Heart left ventricle (tissue), 13 donors: ENCODE measurements around the gene RACK1.

Experiments used
- CTCF ChIP-seq, 12 donors: fragments of 200-600 bp; sonication (generic) in 4 of 12; IDR thresholded peaks; one replicate each; pipeline versions ENCODE4 v1.5.0 to v1.8.0; 2018 to 2022; ENCODE audit warnings: antibody characterized with exemption in 12 of 12, mild to moderate bottlenecking in 5 of 12
- POLR2A ChIP-seq, 2 donors: fragments of 450-650 bp; IDR thresholded peaks; one replicate each; pipeline ENCODE4 v1.6.1; 2017; ENCODE audit warnings: antibody characterized with exemption in 2 of 2, mild to moderate bottlenecking in 2 of 2, moderate library complexity in 2 of 2
- donor health status: ischemic (EF 13 %, LVEDD 7.1; RV severe dilation, severe dysfunction).
- donor health status: DM: no; HTN: yes; CAD: no.
- donor health status: DM: no; HTN: no; CAD: no.
- donor health status: ischemic (EF 25% LVEDD 6.9; RV normal size, moderate dysfunction).
- donor health status: ischemic (EF 25% LVEDD 5.7; RV mildly dilated, moderate dysfunction).
- donor health status: ischemic (EF 35%, LVEDD 5.7; RV mildly dilated, moderate dysfunction).
- donor health status: nonischemic (EF 11% LVEDD 7.7; RV severe dilation, severe dysfunction).
- donor health status: DM: yes; HTN: yes; CAD: no.
- donor health status: PGD.
- donor health status: ischemic (EF 29% LVEDD 5.4; RV normal size, mild dysfunction).
- donor health status: nonischemic (EF 23%, LVEDD 6.1; RV moderate dilation, normal function).

- TF ChIP-seq CTCF (IDR thresholded peaks at IDR 0.05) = no peak
- no peak for TF ChIP-seq POLR2A (IDR thresholded peaks at IDR 0.05)
Observed at GRCh38 chr5:181205761-181206649, 37.7 kb downstream of the RACK1 start.
